GM12878 (cell line): ENCODE measurements around the gene FRMPD2. TPM values are rescaled to one million over a fixed set of nuclear protein-coding genes. Genes with fewer than 3 reads are reported as not detected.

Experiments
- ATAC-seq: fragments of 200-7000 bp; cut with Tn5 transposase; 3 replicates; pipeline ENCODE4 v1.9.1; 2020; ENCODE audit warnings: mild to moderate bottlenecking, moderate library complexity
- BruUV-seq: library from RNA; stranded (reverse); fragments of 400-500 nt; replicated peaks from 2 replicates; lab custom pipeline; 2021; lab: Mats Ljungman, UMichigan
- CTCF ChIA-PET: fragments of 300-600 bp; sonication (Branson Sonifier 250); formaldehyde crosslinking; extraction: SDS; loops from one replicate; lab custom pipeline; 2021; ENCODE audit warnings: inconsistent platforms; lab: Yijun Ruan, JAX
- POLR2A ChIA-PET: fragments of 350-600 bp; formaldehyde crosslinking; extraction: SDS; loops from one replicate; lab custom pipeline; 2021; ENCODE audit warnings: inconsistent platforms; lab: Charles Lee
- RAD21 ChIA-PET: fragments of 300-600 bp; sonication (Branson Sonifier 250); formaldehyde crosslinking; loops from one replicate; lab custom pipeline; 2023; ENCODE audit warnings: antibody characterized with exemption; ENCODE audit not compliant: unreplicated experiment; lab: Charles Lee
- SMC1A ChIA-PET: fragments of 300-600 bp; sonication (Branson Sonifier 250); formaldehyde crosslinking; loops from one replicate; lab custom pipeline; 2023; ENCODE audit not compliant: unreplicated experiment, uncharacterized antibody; lab: Charles Lee
- DNase-seq: peaks from one replicate; pipeline ENCODE4 v3.0.0-alpha.2; 2011; ENCODE audit warnings: low read depth, low spot score
- FAIRE-seq: peaks from 3 replicates; lab custom pipeline; 2011; peaks lifted over from hg19 to GRCh38; lab: Jason Lieb, UNC
- H2AFZ ChIP-seq: 2 replicates; pipeline ENCODE4 v1.6.0; 2011; ENCODE audit warnings: low read depth, low read length, control low read depth; ENCODE audit not compliant: control insufficient read depth
- H3K27ac ChIP-seq: 2 replicates; pipeline ENCODE4 v1.5.1; 2011; ENCODE audit warnings: control low read depth; ENCODE audit not compliant: control insufficient read depth, insufficient read depth
- H3K27me3 ChIP-seq, 2 experiments: replicated peaks in 1 of 2; 2 replicates each; pipeline versions ENCODE4 v1.6.0 to v1.6.1; 2011; ENCODE audit warnings: low read length in 1 of 2; ENCODE audit not compliant: control insufficient read depth in 2 of 2, insufficient read depth in 2 of 2
- H3K36me3 ChIP-seq, 2 experiments: 2 replicates each; pipeline ENCODE4 v1.5.1; 2011; ENCODE audit warnings: low read length in 1 of 2; ENCODE audit not compliant: control insufficient read depth in 2 of 2, insufficient read depth in 2 of 2
- H3K4me1 ChIP-seq: 2 replicates; pipeline ENCODE4 v1.6.1; 2011; ENCODE audit warnings: mild to moderate bottlenecking, low read length, moderate library complexity, mixed read lengths; ENCODE audit not compliant: control insufficient read depth, insufficient read depth
- H3K4me2 ChIP-seq: 2 replicates; pipeline ENCODE4 v1.6.0; 2011; ENCODE audit warnings: control low read depth; ENCODE audit not compliant: control insufficient read depth, insufficient read depth
- H3K4me3 ChIP-seq: fragments of 200-600 bp; sonication (generic); 2 replicates; pipeline ENCODE4 v1.5.1; 2016
- H3K79me2 ChIP-seq: 2 replicates; pipeline ENCODE4 v1.6.0; 2011; ENCODE audit warnings: low read length; ENCODE audit not compliant: control insufficient read depth, insufficient read depth
- H3K9ac ChIP-seq: 2 replicates; pipeline ENCODE4 v1.8.0; 2011; ENCODE audit warnings: low read length, control low read depth, mixed read lengths; ENCODE audit not compliant: control insufficient read depth, insufficient read depth
- H3K9me3 ChIP-seq: replicated peaks from 3 replicates; pipeline ENCODE4 v1.5.1; 2011; ENCODE audit warnings: mild to moderate bottlenecking, low read length; ENCODE audit not compliant: control insufficient read depth, insufficient read depth
- H4K20me1 ChIP-seq: 2 replicates; pipeline ENCODE4 v1.6.0; 2011; ENCODE audit not compliant: control insufficient read depth, insufficient read depth
- ATF3 ChIP-seq: IDR thresholded peaks from 2 replicates; pipeline ENCODE4 v1.6.1; 2011; ENCODE audit warnings: low read depth, mild to moderate bottlenecking, low read length, moderate library complexity, borderline replicate concordance; ENCODE audit errors: extremely low read depth
- BHLHE40 ChIP-seq, 2 experiments: fragments of 450-650 bp in 1 of 2; IDR thresholded peaks; 2 replicates each; pipeline ENCODE4 v1.6.1; 2011 to 2017; ENCODE audit warnings: low read depth in 2 of 2, borderline replicate concordance in 1 of 2, improper control_type of control experiment in 1 of 2, low read length in 1 of 2, mild to moderate bottlenecking in 1 of 2
- FOS ChIP-seq: IDR thresholded peaks from 3 replicates; pipeline ENCODE4 v1.6.1; 2011; ENCODE audit warnings: borderline replicate concordance; ENCODE audit not compliant: insufficient read length; ENCODE audit errors: extremely low read depth
- FOXM1 ChIP-seq: IDR thresholded peaks from 2 replicates; pipeline ENCODE4 v1.6.1; 2012; ENCODE audit warnings: low read depth, mild to moderate bottlenecking, inconsistent platforms, low read length, moderate library complexity
- IKZF1 ChIP-seq: fragments of 450-650 bp; conservative IDR thresholded peaks from 2 replicates; pipeline ENCODE4 v1.6.1; 2017; ENCODE audit warnings: antibody characterized with exemption, mild to moderate bottlenecking
- KLF5 ChIP-seq: fragments of 450-650 bp; IDR thresholded peaks from 2 replicates; pipeline ENCODE4 v1.6.1; 2014; ENCODE audit warnings: mild to moderate bottlenecking; ENCODE audit not compliant: partially characterized antibody
- MLLT1 ChIP-seq: fragments of 450-650 bp; IDR thresholded peaks from 2 replicates; pipeline ENCODE4 v1.6.1; 2016; ENCODE audit warnings: mild to moderate bottlenecking
- PAX5 ChIP-seq: IDR thresholded peaks from 2 replicates; pipeline ENCODE4 v1.6.1; 2011; ENCODE audit warnings: low read depth, low read length, borderline replicate concordance
- POU2F2 ChIP-seq: IDR thresholded peaks from 3 replicates; pipeline ENCODE4 v1.6.1; 2011; ENCODE audit warnings: low read depth, mild to moderate bottlenecking, low read length, borderline replicate concordance
- RUNX3 ChIP-seq: IDR thresholded peaks from 2 replicates; pipeline ENCODE4 v1.6.1; 2012; ENCODE audit warnings: low read length, inconsistent platforms
- SUPT20H ChIP-seq: IDR thresholded peaks from 2 replicates; pipeline ENCODE4 v1.6.1; 2011; ENCODE audit warnings: low read depth, mild to moderate bottlenecking, low read length, moderate library complexity, borderline replicate concordance; ENCODE audit not compliant: control insufficient read depth
- SUZ12 ChIP-seq: fragments of 200-600 bp; sonication (generic); IDR thresholded peaks from one replicate; pipeline ENCODE4 v1.6.1; 2018; ENCODE audit warnings: antibody characterized with exemption, mild to moderate bottlenecking; ENCODE audit not compliant: unreplicated experiment
- YBX1 ChIP-seq: fragments of 450-650 bp; IDR thresholded peaks from 2 replicates; pipeline ENCODE4 v1.6.1; 2016; ENCODE audit warnings: antibody characterized with exemption
- ZNF274 ChIP-seq: IDR thresholded peaks from one replicate; pipeline ENCODE4 v1.8.0; 2011; ENCODE audit not compliant: insufficient read length, insufficient read depth
- ZSCAN29 ChIP-seq: fragments of 450-650 bp; IDR thresholded peaks from 2 replicates; pipeline ENCODE4 v1.6.1; 2017; ENCODE audit warnings: mild to moderate bottlenecking, moderate library complexity
- WGBS: methylation state at CpG from one replicate; pipeline ENCODE4 v1.1.6; 2016; ENCODE audit warnings: low lambda C conversion rate; ENCODE audit not compliant: insufficient replicate concordance, insufficient coverage; ENCODE audit errors: missing lambda C conversion rate; 5-methylcytosine and 5-hydroxymethylcytosine counted together
- in situ Hi-C: fragments of 300-500 bp; cut with MboI; formaldehyde crosslinking; loops from 9 replicates; pipeline ENCODE4 v1.14.3; 2018; ENCODE audit warnings: mixed read lengths
- intact Hi-C: fragments of 100-400 bp; cut with micrococcal nuclease; formaldehyde crosslinking; loops from one replicate; pipeline ENCODE4 v1.14.2; 2022; ENCODE audit not compliant: unreplicated experiment
- polyA plus RNA-seq, 11 experiments: library from polyadenylated mRNA; depleted of rRNA in 4 of 11; unstranded in 6 of 11; stranded (reverse) in 5 of 11; fragments of >200 nt; fragmentation: Nextera tagmentation in 4 of 11; fragmentation: Illumina TruSeq in 1 of 11; extraction: Ambion mirVana in 4 of 11; extraction: Trizol in 1 of 11; gene quantifications; 1 replicate in 1 of 11; 2 replicates in 10 of 11; pipeline versions ENCODE4 v1.2.1 to v1.2.3, GENCODE V29; 2011 to 2016; ENCODE audit warnings: inconsistent platforms in 2 of 11, missing spikeins in 2 of 11, low read depth in 1 of 11
- total RNA-seq, 4 experiments: library from RNA; depleted of rRNA in 3 of 4; stranded (reverse); fragments of >200 nt in 3 of 4; fragmentation: Illumina TruSeq in 1 of 4; extraction: Trizol in 1 of 4; gene quantifications; 2 replicates each; pipeline versions ENCODE4 v1.2.1 to v1.2.3, GENCODE V29; 2013 to 2021
- TF ChIP-seq, protein P1 (sequence below): fragments of 150-350 bp; IDR thresholded peaks from 2 replicates; pipeline ENCODE4 v1.6.1; 2014; ENCODE audit warnings: mild to moderate bottlenecking, low read depth, low read length
- TF ChIP-seq, protein P2 (sequence below), 3 experiments: IDR thresholded peaks in 2 of 3; conservative IDR thresholded peaks in 1 of 3; 2 replicates each; pipeline ENCODE4 v1.5.1; 2011; ENCODE audit warnings: low read depth in 3 of 3, low read length in 3 of 3, mild to moderate bottlenecking in 3 of 3, control low read depth in 2 of 3, moderate library complexity in 2 of 3, inconsistent platforms in 1 of 3, mixed read lengths in 1 of 3; ENCODE audit not compliant: control insufficient read depth in 2 of 3, insufficient read depth in 1 of 3; ENCODE audit errors: extremely low read depth in 1 of 3
- TF ChIP-seq, protein P3 (sequence below): fragments of 450-650 bp; IDR thresholded peaks from 2 replicates; pipeline ENCODE4 v1.6.1; 2014; ENCODE audit warnings: mild to moderate bottlenecking

Gene FRMPD2
- total and polyA plus RNA-seq, 10 of the 15 experiments (the other 5 are each of a cell fraction or from before 2014, with no cell fraction given) = 0.38 to 5.7 (median 1.4) TPM

DNA sequence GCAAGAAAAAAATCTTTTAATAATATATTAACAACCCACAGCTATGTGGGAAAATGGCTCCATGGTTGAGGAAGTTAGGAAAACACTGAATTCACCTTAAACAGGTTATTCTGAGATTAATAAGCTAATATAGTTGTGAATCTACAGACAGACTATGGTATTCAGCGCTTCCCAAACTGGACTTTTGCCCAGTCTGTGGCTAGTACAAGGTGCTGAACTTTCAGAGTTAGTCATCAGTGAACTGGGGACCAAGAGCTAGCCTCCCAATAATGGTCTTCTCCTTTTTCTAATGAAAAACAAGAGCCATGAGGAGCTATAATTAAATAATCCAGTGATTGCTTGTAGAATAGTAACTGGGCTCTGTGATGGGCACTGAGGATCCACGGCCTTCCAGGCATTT, 65.3 kb downstream of the FRMPD2 start:
- Histone ChIP-seq H4K20me1 (no peaks in the 10 kb centered on the region), H3K4me3 (no peak overlapping the region), H3K4me2 (no peak overlapping the region), H3K27ac (no peak overlapping the region), H3K79me2 (no peaks in the 10 kb centered on the region), H3K9me3 (no peaks in the 10 kb centered on the region), H3K27me3 (no peaks in the 10 kb centered on the region), H3K4me1 (peaks cover 4% of the 10 kb centered on the region; the same call in 1 of the 2 replicates), H3K9ac (no peak overlapping the region), H2AFZ (no peak overlapping the region), H3K36me3 (no peaks in the 10 kb centered on the region)
- POLR2A ChIA-PET = no interaction called here
- ATAC-seq (peak; percentile 49; the same call in 1 of the 3 replicates), FAIRE-seq (no peak), DNase-seq (no peak)
- BruUV-seq = no TSS peak
- RAD21 ChIA-PET = interaction anchor here (0.9 to 1.6 kb wide), 3 partner anchors 70 to 101 kb away, joined by 4 to 7 read pairs (median 4); no protein-coding TSS in a partner anchor
- 28% methylated on average over 2 of the region's 2 CpGs for WGBS
- in situ Hi-C loops (no loop called here), intact Hi-C loops (no loop called here)
- SMC1A ChIA-PET = interaction anchor here (1.0 to 1.6 kb wide), 4 partner anchors 10 to 81 kb away, joined by 3 to 9 read pairs (median 4); no protein-coding TSS in a partner anchor
- CTCF ChIA-PET = interaction anchor here (0.5 to 1.5 kb wide), 6 partner anchors 10 to 81 kb away, joined by 3 to 5 read pairs (median 4); no protein-coding TSS in a partner anchor
- no peak for TF ChIP-seq POU2F2
- no peak for TF ChIP-seq SUPT20H
- 0 out of 2 replicates have a peak, but pooled peaks have one; percentile 15 for TF ChIP-seq IKZF1
- TF ChIP-seq RUNX3 = peak; percentile 23; the same call in 1 of the 2 replicates
- TF ChIP-seq, protein P1, sequence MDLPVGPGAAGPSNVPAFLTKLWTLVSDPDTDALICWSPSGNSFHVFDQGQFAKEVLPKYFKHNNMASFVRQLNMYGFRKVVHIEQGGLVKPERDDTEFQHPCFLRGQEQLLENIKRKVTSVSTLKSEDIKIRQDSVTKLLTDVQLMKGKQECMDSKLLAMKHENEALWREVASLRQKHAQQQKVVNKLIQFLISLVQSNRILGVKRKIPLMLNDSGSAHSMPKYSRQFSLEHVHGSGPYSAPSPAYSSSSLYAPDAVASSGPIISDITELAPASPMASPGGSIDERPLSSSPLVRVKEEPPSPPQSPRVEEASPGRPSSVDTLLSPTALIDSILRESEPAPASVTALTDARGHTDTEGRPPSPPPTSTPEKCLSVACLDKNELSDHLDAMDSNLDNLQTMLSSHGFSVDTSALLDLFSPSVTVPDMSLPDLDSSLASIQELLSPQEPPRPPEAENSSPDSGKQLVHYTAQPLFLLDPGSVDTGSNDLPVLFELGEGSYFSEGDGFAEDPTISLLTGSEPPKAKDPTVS = no peak
- TF ChIP-seq ZSCAN29 = no peak
- TF ChIP-seq FOS = no peak
- TF ChIP-seq, protein P2, sequence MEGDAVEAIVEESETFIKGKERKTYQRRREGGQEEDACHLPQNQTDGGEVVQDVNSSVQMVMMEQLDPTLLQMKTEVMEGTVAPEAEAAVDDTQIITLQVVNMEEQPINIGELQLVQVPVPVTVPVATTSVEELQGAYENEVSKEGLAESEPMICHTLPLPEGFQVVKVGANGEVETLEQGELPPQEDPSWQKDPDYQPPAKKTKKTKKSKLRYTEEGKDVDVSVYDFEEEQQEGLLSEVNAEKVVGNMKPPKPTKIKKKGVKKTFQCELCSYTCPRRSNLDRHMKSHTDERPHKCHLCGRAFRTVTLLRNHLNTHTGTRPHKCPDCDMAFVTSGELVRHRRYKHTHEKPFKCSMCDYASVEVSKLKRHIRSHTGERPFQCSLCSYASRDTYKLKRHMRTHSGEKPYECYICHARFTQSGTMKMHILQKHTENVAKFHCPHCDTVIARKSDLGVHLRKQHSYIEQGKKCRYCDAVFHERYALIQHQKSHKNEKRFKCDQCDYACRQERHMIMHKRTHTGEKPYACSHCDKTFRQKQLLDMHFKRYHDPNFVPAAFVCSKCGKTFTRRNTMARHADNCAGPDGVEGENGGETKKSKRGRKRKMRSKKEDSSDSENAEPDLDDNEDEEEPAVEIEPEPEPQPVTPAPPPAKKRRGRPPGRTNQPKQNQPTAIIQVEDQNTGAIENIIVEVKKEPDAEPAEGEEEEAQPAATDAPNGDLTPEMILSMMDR (IDR thresholded peaks at IDR 0.05 in 2 of 3, conservative IDR thresholded peaks at IDR 0.05 in 1 of 3; ENCODE audit: control insufficient read depth in 2 of 3, extremely low read depth in 1 of 3, insufficient read depth in 1 of 3, low read depth in 3 of 3, low read length in 3 of 3) = no peak
- TF ChIP-seq BHLHE40 (IDR thresholded peaks at IDR 0.05; ENCODE audit: borderline replicate concordance in 1 of 2, low read depth in 2 of 2, low read length in 1 of 2) = no peak
- TF ChIP-seq ZNF274 = no peak
- TF ChIP-seq KLF5 = no peak
- TF ChIP-seq SUZ12 = no peak
- no peak for TF ChIP-seq YBX1
- TF ChIP-seq, protein P3, sequence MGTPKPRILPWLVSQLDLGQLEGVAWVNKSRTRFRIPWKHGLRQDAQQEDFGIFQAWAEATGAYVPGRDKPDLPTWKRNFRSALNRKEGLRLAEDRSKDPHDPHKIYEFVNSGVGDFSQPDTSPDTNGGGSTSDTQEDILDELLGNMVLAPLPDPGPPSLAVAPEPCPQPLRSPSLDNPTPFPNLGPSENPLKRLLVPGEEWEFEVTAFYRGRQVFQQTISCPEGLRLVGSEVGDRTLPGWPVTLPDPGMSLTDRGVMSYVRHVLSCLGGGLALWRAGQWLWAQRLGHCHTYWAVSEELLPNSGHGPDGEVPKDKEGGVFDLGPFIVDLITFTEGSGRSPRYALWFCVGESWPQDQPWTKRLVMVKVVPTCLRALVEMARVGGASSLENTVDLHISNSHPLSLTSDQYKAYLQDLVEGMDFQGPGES = no peak
- TF ChIP-seq PAX5 = no peak
- no peak for TF ChIP-seq ATF3
- no peak for TF ChIP-seq MLLT1
- TF ChIP-seq FOXM1 = no peak
